Stomach (tissue), 4 donors: ENCODE measurements around the gene CDPF1.

Experiments
- CTCF ChIP-seq, 7 experiments: fragments of 450-650 bp in 4 of 7; fragments of 200-600 bp in 3 of 7; sonication (generic) in 3 of 7; IDR thresholded peaks; one replicate each; pipeline ENCODE4 v1.5.1; 2016 to 2019; ENCODE audit warnings: antibody characterized with exemption in 7 of 7, control low read depth in 2 of 7, mild to moderate bottlenecking in 1 of 7
- EP300 ChIP-seq: sonication (generic); formaldehyde crosslinking; IDR thresholded peaks from one replicate; pipeline ENCODE4 v1.6.1; 2017; ENCODE audit warnings: antibody characterized with exemption
- POLR2A ChIP-seq, 4 donors: fragments of 450-650 bp; IDR thresholded peaks; one replicate each; pipeline ENCODE4 v1.6.1; 2016; ENCODE audit warnings: antibody characterized with exemption in 4 of 4, control low read depth in 2 of 4, mild to moderate bottlenecking in 1 of 4, moderate library complexity in 1 of 4
- POLR2AphosphoS5 ChIP-seq, 3 donors: sonication (generic); formaldehyde crosslinking; IDR thresholded peaks; one replicate each; pipeline ENCODE4 v1.6.1; 2016; ENCODE audit warnings: antibody characterized with exemption in 3 of 3

GRCh38 chr22:46237453-46238124, 12.5 kb downstream of the CDPF1 start:
- TF ChIP-seq CTCF (IDR thresholded peaks at IDR 0.05) (no peak), POLR2A (IDR thresholded peaks at IDR 0.05) (no peak), EP300 (no peak), POLR2AphosphoS5 (IDR thresholded peaks at IDR 0.05) (no peak)
